A673 (cell line): ENCODE measurements around the gene FGFBP3. TPM values are rescaled to one million over a fixed set of nuclear protein-coding genes. Genes with fewer than 3 reads are reported as not detected.
A peak's percentile ranks its signal among the peaks of the same experiment; 100 is the strongest.

Experiments
- BruUV-seq: library from RNA; stranded (reverse); fragments of 400-500 nt; replicated peaks from 2 replicates; lab custom pipeline; 2021; lab: Mats Ljungman, UMichigan
- CTCF ChIA-PET: fragments of 300-600 bp; sonication (Branson Sonifier 250); formaldehyde crosslinking; loops from one replicate; lab custom pipeline; 2022; ENCODE audit warnings: antibody characterized with exemption; lab: Charles Lee
- POLR2A ChIA-PET: fragments of 300-600 bp; sonication (Branson Sonifier 250); formaldehyde crosslinking; loops from one replicate; lab custom pipeline; 2022; ENCODE audit warnings: antibody characterized with exemption; ENCODE audit not compliant: low non-redundant PET; lab: Charles Lee
- DNase-seq: peaks from one replicate; pipeline ENCODE4 v3.0.0-alpha.2; 2015; ENCODE audit warnings: low spot score
- H3K27ac ChIP-seq: fragments of 200-600 bp; sonication (generic); 2 replicates; pipeline ENCODE4 v1.5.1; 2016; ENCODE audit warnings: mixed run types, low read depth, mild to moderate bottlenecking, mixed read lengths, antibody characterized with exemption, low read length; ENCODE audit not compliant: poor library complexity, severe bottlenecking
- H3K27me3 ChIP-seq: fragments of 200-600 bp; sonication (generic); replicated peaks from 2 replicates; pipeline ENCODE4 v1.6.1; 2017; ENCODE audit warnings: mixed run types, low read depth, mild to moderate bottlenecking, mixed read lengths, antibody characterized with exemption, low read length; ENCODE audit not compliant: insufficient read depth, poor library complexity
- H3K36me3 ChIP-seq: fragments of 200-600 bp; sonication (generic); 2 replicates; pipeline ENCODE4 v1.6.1; 2016; ENCODE audit warnings: mixed run types, mild to moderate bottlenecking, mixed read lengths, antibody characterized with exemption, low read length; ENCODE audit not compliant: insufficient read depth, poor library complexity, severe bottlenecking
- H3K4me1 ChIP-seq: fragments of 200-600 bp; sonication (generic); 2 replicates; pipeline ENCODE4 v1.6.1; 2017; ENCODE audit warnings: mixed run types, mild to moderate bottlenecking, mixed read lengths, antibody characterized with exemption, low read length; ENCODE audit not compliant: insufficient read depth, poor library complexity, severe bottlenecking
- H3K4me3 ChIP-seq: fragments of 200-600 bp; sonication (generic); 2 replicates; pipeline ENCODE4 v1.5.1; 2016; ENCODE audit warnings: low read depth, mixed run types, mild to moderate bottlenecking, mixed read lengths, low read length; ENCODE audit not compliant: poor library complexity, severe bottlenecking
- H3K9me3 ChIP-seq: fragments of 200-600 bp; sonication (generic); 2 replicates; pipeline ENCODE4 v1.6.1; 2016; ENCODE audit warnings: mixed run types, low read depth, mild to moderate bottlenecking, mixed read lengths, antibody characterized with exemption, low read length; ENCODE audit not compliant: poor library complexity, severe bottlenecking
- CTCF ChIP-seq: fragments of 300-800, 200-600 bp; sonication (generic); conservative IDR thresholded peaks from 2 replicates; pipeline ENCODE4 v1.5.1; 2017; ENCODE audit warnings: low read depth, mild to moderate bottlenecking, antibody characterized with exemption, low read length, moderate library complexity, mixed read lengths
- EZH2 ChIP-seq: fragments of 200-600 bp; sonication (generic); IDR thresholded peaks from 2 replicates; pipeline ENCODE4 v1.6.1; 2017; ENCODE audit warnings: borderline replicate concordance, low read depth, mild to moderate bottlenecking, mixed read lengths, antibody characterized with exemption, low read length; ENCODE audit not compliant: poor library complexity, severe bottlenecking
- intact Hi-C: fragments of 100-400 bp; cut with micrococcal nuclease; formaldehyde crosslinking; loops from one replicate; pipeline ENCODE4 v1.10.0; 2022; ENCODE audit not compliant: unreplicated experiment
- total RNA-seq: library from RNA; stranded (reverse); gene quantifications from 2 replicates; pipeline ENCODE4 v1.2.3, GENCODE V29; 2021

The FGFBP3 gene
- total RNA-seq, 1 experiment from 2014 or later, result 5.7 TPM

- no peak for TF ChIP-seq EZH2
- TF ChIP-seq CTCF, result no peak
- BruUV-seq, result TSS peak; percentile 65
- peak overlapping the region; percentile 76 for H3K4me3 ChIP-seq
- intact Hi-C loops, result no loop called here
- peaks cover 6% of the 10 kb centered on the region for H3K4me1 ChIP-seq
- POLR2A ChIA-PET, result interaction anchor here (0.6 to 1.1 kb wide), 3 partner anchors 8 to 26 kb away, joined by 3 to 7 read pairs (median 3); no protein-coding TSS in a partner anchor
- peak; percentile 26 for DNase-seq
- no peaks in the 10 kb centered on the region for H3K36me3 ChIP-seq
- no peaks in the 10 kb centered on the region for H3K27me3 ChIP-seq
- CTCF ChIA-PET, result interaction anchor here (0.7 to 1.2 kb wide), 2 partner anchors 12 to 626 kb away, joined by 3 read pairs; no protein-coding TSS in a partner anchor
- peak overlapping the region; percentile 94 for H3K27ac ChIP-seq
- no peaks in the 10 kb centered on the region for H3K9me3 ChIP-seq
These were observed 15.1 kb upstream of the FGFBP3 start for GRCh38 chr10:91924212-91925021.

GRCh38 chr10:91923371-91924211 lies 14.3 kb upstream of the FGFBP3 start, which contains the start of gene BTAF1:
Gene BTAF1 (plus strand): TSS chr10:91923770. CDS start chr10:91924077, 307 bp downstream.
- BruUV-seq, result no TSS peak
- Histone ChIP-seq H3K4me3 (peak within 1 kb of the TSS; percentile 76), H3K9me3 (no peaks in the 10 kb centered on the region), H3K4me1 (peaks cover 6% of the 10 kb centered on the region), H3K27me3 (no peaks in the 10 kb centered on the region), H3K27ac (peak within 1 kb of the TSS; percentile 94), H3K36me3 (no peaks in the 10 kb centered on the region)
- ChIA-PET CTCF (interaction anchor here (0.5 to 1.2 kb wide), 3 partner anchors 11 to 625 kb away, joined by 3 to 4 read pairs (median 3); no protein-coding TSS in a partner anchor), POLR2A (interaction anchor here (0.6 to 1.1 kb wide), 2 partner anchors 9 to 27 kb away, joined by 3 to 7 read pairs; no protein-coding TSS in a partner anchor)
- intact Hi-C loops, result no loop called here
- peak; percentile 95 for DNase-seq
- TF ChIP-seq EZH2 (no peak), CTCF (no peak)

DNA sequence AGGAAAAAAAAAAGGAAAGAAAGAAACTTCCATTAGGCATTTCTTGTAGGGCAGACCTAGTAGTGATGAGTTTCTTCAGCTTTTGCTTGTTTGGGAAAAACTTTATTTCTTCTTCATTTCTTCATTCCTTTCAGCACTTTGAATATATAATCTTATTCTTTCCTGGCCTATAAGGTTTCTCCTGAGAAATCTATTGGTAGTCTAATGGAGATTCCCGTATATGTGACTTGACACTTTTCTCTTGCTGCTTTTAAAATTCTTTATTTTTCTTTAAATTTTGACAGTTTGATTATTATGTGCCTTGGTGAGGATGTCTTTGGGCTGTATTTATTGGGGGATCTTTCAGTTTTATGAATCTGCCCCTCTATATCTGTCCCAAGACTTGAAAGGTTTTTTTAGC lies 10.4 kb upstream of the FGFBP3 start:
- Histone ChIP-seq H3K4me3 (no peak overlapping the region), H3K36me3 (no peaks in the 10 kb centered on the region), H3K4me1 (peaks cover 6% of the 10 kb centered on the region), H3K9me3 (no peaks in the 10 kb centered on the region), H3K27ac (no peak overlapping the region), H3K27me3 (no peaks in the 10 kb centered on the region)
- ChIA-PET POLR2A (no interaction called here), CTCF (no interaction called here)
- intact Hi-C loops, result loop anchor here (10.0 kb wide), 3 partner anchors 535 to 1165 kb away; no protein-coding TSS in a partner anchor
- DNase-seq, result no peak
- no TSS peak for BruUV-seq
- TF ChIP-seq CTCF, result no peak
- no peak for TF ChIP-seq EZH2
